WI38 (cell line): ENCODE data around the gene S100A7A.

ENCODE experiments used
- H3K4me3 ChIP-seq: 2 replicates; pipeline ENCODE4 v1.5.1; 2011; ENCODE audit warnings: low read depth, mild to moderate bottlenecking, control low read depth, low read length
- TF ChIP-seq, protein P1 (sequence below): IDR thresholded peaks from 2 replicates; pipeline ENCODE4 v1.5.1; 2012; ENCODE audit warnings: low read depth, mild to moderate bottlenecking, control low read depth, low read length

S100A7A gene

GRCh38 chr1:153394391-153394790, 21.9 kb upstream of the S100A7A start:
- TF ChIP-seq, protein P1, sequence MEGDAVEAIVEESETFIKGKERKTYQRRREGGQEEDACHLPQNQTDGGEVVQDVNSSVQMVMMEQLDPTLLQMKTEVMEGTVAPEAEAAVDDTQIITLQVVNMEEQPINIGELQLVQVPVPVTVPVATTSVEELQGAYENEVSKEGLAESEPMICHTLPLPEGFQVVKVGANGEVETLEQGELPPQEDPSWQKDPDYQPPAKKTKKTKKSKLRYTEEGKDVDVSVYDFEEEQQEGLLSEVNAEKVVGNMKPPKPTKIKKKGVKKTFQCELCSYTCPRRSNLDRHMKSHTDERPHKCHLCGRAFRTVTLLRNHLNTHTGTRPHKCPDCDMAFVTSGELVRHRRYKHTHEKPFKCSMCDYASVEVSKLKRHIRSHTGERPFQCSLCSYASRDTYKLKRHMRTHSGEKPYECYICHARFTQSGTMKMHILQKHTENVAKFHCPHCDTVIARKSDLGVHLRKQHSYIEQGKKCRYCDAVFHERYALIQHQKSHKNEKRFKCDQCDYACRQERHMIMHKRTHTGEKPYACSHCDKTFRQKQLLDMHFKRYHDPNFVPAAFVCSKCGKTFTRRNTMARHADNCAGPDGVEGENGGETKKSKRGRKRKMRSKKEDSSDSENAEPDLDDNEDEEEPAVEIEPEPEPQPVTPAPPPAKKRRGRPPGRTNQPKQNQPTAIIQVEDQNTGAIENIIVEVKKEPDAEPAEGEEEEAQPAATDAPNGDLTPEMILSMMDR = no peak
- no peak overlapping the region for H3K4me3 ChIP-seq

DNA sequence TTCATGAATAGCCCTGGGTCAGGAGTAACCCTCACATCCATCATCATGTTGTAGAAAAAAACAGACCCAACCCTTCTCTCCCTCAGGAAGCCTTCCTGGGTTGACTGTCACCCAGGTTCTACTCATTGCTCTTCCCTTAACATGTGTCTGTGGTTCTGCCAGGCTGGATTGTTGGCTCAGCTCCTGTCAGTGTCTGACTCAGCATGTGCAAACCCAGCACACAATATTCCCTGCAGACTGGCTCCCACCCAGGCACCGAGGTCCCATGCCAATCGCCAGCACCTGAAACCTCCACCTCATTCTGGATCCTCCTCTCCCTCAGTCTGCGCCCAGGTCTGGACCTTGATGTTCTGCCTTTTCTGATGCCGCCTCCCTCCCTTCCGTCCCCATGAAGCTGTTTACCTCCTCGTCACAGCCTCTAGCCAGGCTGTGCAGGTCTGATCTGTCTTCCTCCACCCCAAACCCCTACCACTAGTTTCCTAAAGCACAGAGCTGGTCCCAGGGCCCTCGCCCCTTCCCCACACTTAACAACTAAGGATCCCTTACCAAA, 21.1 kb upstream of the S100A7A start:
- TF ChIP-seq, protein P1 = no peak
- H3K4me3 ChIP-seq = no peak overlapping the region

DNA sequence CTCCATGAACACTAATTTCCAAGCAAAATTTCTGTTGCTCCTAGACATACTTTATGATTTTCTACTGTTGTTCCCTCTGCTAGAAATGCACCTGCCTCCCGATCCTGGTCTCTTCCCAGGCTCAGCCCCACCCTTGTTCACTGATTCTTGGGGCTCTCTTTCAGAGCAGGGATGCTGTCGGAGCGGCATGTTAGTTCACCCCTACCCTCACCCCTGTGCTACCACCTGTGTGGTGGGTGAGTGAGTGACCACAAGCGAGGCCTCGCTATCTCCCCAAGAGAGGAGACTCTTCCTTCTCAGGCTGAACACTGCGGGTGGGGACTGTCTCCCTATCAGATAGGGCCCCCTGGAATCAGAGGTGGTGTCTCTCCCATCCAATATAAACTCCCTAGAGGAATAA, 20.5 kb upstream of the S100A7A start:
- no peak overlapping the region for H3K4me3 ChIP-seq
- TF ChIP-seq, protein P1 = no peak

DNA sequence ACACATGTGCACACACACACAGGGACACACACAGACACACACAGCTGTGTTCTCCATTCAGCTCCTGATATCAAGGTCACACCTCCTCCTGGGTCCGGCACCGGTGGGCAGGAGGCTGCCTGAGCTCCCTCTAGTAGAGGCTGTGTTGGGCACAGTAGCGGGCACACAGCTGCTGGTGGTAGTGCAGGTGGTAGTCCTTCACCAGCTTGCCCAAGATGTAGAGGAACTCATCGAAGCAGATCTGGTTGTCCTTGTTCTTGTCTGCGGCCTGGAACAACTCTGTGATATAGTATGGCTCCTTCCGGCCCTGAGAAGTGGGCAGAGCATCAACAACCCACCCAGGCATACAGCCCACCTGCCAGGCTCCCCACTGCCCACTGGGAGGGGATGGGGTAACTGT, 19.9 kb upstream of the S100A7A start:
- H3K4me3 ChIP-seq = no peak overlapping the region
- TF ChIP-seq, protein P1 = no peak

DNA sequence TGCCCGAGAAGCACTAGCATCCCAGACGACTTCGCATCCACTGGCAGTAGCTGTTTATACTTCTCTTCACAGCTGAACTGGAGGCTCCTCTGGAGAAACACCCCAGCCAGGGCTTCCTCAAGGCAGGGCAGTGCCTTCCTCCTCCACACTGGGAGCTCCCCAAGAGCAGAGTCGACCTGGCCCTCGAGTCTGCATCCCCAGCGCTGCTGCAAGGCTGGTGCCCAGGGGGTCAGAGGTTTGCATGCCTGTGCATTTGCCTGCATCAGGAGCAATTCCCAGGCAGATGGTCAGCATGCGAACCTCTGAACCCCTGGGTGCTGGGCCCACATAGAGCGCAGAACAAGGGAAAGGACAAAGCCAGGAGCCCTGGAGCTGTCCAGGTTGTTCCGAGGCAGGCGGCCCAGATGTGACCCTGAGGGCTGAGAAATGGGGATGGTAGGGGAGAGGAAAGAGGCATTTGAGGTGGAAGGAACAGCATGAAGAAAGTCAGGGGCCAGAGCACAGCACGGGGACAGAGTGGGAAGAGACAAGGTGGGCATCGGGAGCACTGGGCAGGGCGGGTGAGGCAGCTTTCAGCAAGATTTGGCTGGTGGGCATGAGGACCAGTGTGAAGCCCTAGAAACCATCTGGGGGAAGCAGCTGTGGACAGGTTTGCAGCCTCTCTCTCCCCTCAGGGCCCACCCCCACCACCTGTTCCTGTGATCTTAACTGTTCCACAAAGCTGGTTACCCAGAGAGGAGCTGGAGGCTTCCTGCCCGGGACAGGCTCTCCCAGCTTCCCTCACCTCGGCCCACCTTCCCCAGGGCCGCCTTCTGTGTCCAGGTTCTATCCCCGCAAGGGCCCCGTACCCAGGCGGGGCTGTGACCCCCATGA, 19.0 kb upstream of the S100A7A start:
- H3K4me3 ChIP-seq = no peak overlapping the region

GRCh38 chr1:153397924-153398651, 18.2 kb upstream of the S100A7A start:
- no peak overlapping the region for H3K4me3 ChIP-seq
- TF ChIP-seq, protein P1 = no peak

More for the DNA sequence above, 19.0 kb upstream of the S100A7A start:
- TF ChIP-seq, protein P1 = no peak
